Ovary (tissue), 3 donors: ENCODE results near the gene SLC22A1.

ENCODE experiments used
- EP300 ChIP-seq: sonication (generic); formaldehyde crosslinking; IDR thresholded peaks from one replicate; pipeline ENCODE4 v1.6.1; 2017; ENCODE audit warnings: antibody characterized with exemption
- POLR2A ChIP-seq: fragments of 450-650 bp; IDR thresholded peaks from one replicate; pipeline ENCODE4 v1.6.1; 2017; ENCODE audit warnings: antibody characterized with exemption, mild to moderate bottlenecking, moderate library complexity
- TF ChIP-seq, protein P1 (sequence below), 3 donors: fragments of 450-650 bp in 2 of 3; fragments of 200-600 bp in 1 of 3; IDR thresholded peaks; one replicate each; pipeline versions ENCODE4 v1.5.1 to v1.8.0; 2016 to 2022; ENCODE audit warnings: antibody characterized with exemption in 3 of 3, mild to moderate bottlenecking in 1 of 3
- donor health status: DM: no; HTN: no; CAD: no.

- TF ChIP-seq, protein P1, sequence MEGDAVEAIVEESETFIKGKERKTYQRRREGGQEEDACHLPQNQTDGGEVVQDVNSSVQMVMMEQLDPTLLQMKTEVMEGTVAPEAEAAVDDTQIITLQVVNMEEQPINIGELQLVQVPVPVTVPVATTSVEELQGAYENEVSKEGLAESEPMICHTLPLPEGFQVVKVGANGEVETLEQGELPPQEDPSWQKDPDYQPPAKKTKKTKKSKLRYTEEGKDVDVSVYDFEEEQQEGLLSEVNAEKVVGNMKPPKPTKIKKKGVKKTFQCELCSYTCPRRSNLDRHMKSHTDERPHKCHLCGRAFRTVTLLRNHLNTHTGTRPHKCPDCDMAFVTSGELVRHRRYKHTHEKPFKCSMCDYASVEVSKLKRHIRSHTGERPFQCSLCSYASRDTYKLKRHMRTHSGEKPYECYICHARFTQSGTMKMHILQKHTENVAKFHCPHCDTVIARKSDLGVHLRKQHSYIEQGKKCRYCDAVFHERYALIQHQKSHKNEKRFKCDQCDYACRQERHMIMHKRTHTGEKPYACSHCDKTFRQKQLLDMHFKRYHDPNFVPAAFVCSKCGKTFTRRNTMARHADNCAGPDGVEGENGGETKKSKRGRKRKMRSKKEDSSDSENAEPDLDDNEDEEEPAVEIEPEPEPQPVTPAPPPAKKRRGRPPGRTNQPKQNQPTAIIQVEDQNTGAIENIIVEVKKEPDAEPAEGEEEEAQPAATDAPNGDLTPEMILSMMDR (IDR thresholded peaks at IDR 0.05), result no peak
- TF ChIP-seq POLR2A (no peak), EP300 (no peak)
Measured at GRCh38 chr6:160106010-160106409, 15.6 kb upstream of the SLC22A1 start.
